Measurements from ENCODE around the gene UTF1. TPM values are rescaled to one million over a fixed set of nuclear protein-coding genes. Genes with fewer than 3 reads are reported as not detected.
"Not testable (repeated sequence)": the region's sequence is repeated elsewhere in the genome, so short reads cannot be mapped to it uniquely, and the experiment has no call there.

The UTF1 gene
- total RNA-seq, 1 donor from 2014 or later, result not detected

GRCh38 chr10:133231946-133232574, 2.0 kb downstream of the UTF1 start:
- Histone ChIP-seq H3K4me1 (peaks cover 24% of the 10 kb centered on the region), H3K9me3 (replicated peaks) (no peaks in the 10 kb centered on the region), H3K27ac (replicated peaks) (no peak overlapping the region), H3K27me3 (ENCODE audit: low read depth) (peaks cover 99% of the 10 kb centered on the region), H3K4me3 (no peak overlapping the region), H3K36me3 (no peaks in the 10 kb centered on the region)
- no peak for TF ChIP-seq CTCF (IDR thresholded peaks at IDR 0.05; ENCODE audit: borderline replicate concordance)
- no peak for DNase-seq
- intact Hi-C loops (cut with micrococcal nuclease), result no loop called here

GRCh38 chr10:133234796-133235195, 4.8 kb downstream of the UTF1 start:
- peaks cover 99% of the 10 kb centered on the region for H3K27me3 ChIP-seq (ENCODE audit: low read depth)
- intact Hi-C loops (cut with micrococcal nuclease), result not testable (repeated sequence)

GRCh38 chr10:133235265-133235855, 5.3 kb downstream of the UTF1 start:
- intact Hi-C loops (cut with micrococcal nuclease), result no loop called here
- H3K4me3 ChIP-seq, result peak overlapping the region; percentile 43

More at GRCh38 chr10:133234796-133235195, 4.8 kb downstream of the UTF1 start:
- not testable (repeated sequence) for H3K27ac ChIP-seq (replicated peaks); DNase-seq; H3K4me3 ChIP-seq; H3K36me3 ChIP-seq; H3K9me3 ChIP-seq (replicated peaks)
- peaks cover 26% of the 10 kb centered on the region for H3K4me1 ChIP-seq

DNA sequence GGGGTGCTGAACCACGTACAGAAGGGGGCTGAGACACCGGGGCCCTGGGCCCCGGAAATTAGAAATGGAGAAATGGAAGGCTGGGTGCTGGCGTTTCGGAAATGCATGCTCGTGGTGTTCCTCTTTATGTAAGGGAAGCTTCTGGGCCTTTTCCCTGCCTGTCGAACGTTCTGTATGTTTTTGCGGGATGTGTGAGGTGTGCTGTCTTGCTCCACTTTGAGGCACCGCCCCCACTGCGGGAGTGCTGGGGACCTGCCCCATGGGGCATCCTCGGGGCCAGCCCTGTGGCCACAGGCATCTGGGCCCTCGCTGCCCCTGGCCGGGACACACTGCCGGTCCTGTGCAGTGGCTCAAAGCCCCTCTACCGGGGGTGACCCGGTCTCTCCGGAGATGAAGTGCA, 5.9 kb downstream of the UTF1 start:
- Histone ChIP-seq H3K27ac (replicated peaks) (no peak overlapping the region), H3K36me3 (no peaks in the 10 kb centered on the region), H3K9me3 (replicated peaks) (no peaks in the 10 kb centered on the region), H3K27me3 (ENCODE audit: low read depth) (peaks cover 99% of the 10 kb centered on the region), H3K4me1 (peaks cover 20% of the 10 kb centered on the region), H3K4me3 (peak overlapping the region; percentile 43)
- DNase-seq, result no peak
- no peak for TF ChIP-seq CTCF (IDR thresholded peaks at IDR 0.05; ENCODE audit: borderline replicate concordance)
- intact Hi-C loops (cut with micrococcal nuclease), result no loop called here

More at GRCh38 chr10:133235265-133235855, 5.3 kb downstream of the UTF1 start:
- H3K27ac ChIP-seq (replicated peaks), result peak overlapping the region; percentile 27
- H3K4me1 ChIP-seq, result peaks cover 24% of the 10 kb centered on the region
- TF ChIP-seq CTCF (IDR thresholded peaks at IDR 0.05; ENCODE audit: borderline replicate concordance), result no peak
- no peaks in the 10 kb centered on the region for H3K9me3 ChIP-seq (replicated peaks)
- peaks cover 99% of the 10 kb centered on the region for H3K27me3 ChIP-seq (ENCODE audit: low read depth)
- no peak for DNase-seq
- H3K36me3 ChIP-seq, result no peaks in the 10 kb centered on the region

GRCh38 chr10:133236401-133237240, 6.6 kb downstream of the UTF1 start:
- TF ChIP-seq CTCF (IDR thresholded peaks at IDR 0.05; ENCODE audit: borderline replicate concordance), result no peak
- H3K9me3 ChIP-seq (replicated peaks), result no peaks in the 10 kb centered on the region
- peaks cover 20% of the 10 kb centered on the region for H3K4me1 ChIP-seq
- peaks cover 99% of the 10 kb centered on the region for H3K27me3 ChIP-seq (ENCODE audit: low read depth)
- intact Hi-C loops (cut with micrococcal nuclease), result no loop called here
- no peaks in the 10 kb centered on the region for H3K36me3 ChIP-seq
- H3K27ac ChIP-seq (replicated peaks), result no peak overlapping the region
- peak overlapping the region; percentile 43 for H3K4me3 ChIP-seq
- DNase-seq, result no peak
